ENCODE results near the gene AFF2.

The AFF2 gene

DNA sequence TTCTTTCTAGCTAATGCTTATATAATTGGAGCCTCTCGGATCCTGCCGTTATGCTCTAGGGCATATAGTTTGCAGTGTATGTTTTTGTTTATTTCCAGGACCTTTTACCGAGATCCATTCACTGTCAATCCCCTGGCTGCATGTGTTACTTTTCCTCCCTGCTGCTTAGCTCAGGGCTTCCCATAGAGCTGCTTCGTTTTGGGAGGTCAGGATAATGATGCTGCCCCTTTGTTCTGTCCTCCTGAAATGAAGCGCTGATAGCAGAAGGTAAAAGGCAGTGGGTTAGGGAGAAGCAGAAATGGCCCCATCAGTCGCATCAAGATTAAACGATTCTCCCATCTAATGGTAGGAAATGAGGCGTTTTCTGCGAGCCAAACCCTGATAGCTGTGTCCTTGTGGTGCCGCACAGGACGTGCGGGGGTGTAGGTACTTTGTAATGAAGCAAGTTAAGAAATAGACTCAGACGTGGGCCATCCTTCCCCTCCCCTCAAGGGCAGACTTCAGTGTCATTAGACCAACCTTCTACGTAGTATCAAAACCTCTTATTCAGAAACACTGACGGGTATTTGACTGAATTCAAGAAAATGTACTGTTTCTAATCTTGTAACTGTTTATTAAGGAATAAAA, 37.3 kb downstream of the AFF2 start:
- no peak for DNase-seq

DNA sequence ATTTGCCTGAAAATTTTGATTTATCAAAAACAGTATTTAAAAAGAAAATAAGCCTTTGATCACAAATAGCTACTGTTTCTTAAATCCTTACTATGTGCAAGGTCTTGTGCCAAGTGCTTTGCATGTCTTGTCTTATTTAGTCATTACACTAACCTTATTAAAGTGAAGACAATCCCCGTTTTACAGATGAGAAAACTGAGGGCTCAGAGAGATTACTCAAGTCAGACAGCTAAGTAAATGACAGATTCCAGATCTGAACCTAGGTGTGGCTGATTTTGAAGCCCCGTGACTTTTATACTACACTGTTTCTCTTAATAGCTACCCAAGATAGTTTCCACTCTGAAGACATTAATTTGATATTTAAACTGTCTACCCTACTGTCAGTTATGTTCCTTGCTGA, 38.2 kb downstream of the AFF2 start:
- no peak for DNase-seq

DNA sequence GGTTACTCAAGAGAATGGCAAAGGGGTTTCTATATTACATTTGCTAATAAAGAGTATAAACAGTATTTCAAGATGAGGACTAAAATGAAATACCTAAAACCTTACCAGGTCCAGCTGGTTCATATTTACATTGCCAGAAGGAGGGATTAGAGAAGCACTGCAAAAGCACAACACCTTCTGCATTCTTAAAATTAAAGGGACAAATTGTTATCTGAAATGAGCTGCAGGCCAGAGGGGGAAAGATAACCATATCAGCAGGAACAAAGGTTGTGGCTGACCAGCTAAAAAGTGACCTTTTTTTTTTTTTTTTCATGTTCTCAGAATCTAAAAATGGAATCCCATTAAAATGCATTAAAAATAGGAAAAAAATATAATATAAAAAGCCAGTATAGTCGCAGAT, 39.7 kb downstream of the AFF2 start:
- DNase-seq = no peak

DNA sequence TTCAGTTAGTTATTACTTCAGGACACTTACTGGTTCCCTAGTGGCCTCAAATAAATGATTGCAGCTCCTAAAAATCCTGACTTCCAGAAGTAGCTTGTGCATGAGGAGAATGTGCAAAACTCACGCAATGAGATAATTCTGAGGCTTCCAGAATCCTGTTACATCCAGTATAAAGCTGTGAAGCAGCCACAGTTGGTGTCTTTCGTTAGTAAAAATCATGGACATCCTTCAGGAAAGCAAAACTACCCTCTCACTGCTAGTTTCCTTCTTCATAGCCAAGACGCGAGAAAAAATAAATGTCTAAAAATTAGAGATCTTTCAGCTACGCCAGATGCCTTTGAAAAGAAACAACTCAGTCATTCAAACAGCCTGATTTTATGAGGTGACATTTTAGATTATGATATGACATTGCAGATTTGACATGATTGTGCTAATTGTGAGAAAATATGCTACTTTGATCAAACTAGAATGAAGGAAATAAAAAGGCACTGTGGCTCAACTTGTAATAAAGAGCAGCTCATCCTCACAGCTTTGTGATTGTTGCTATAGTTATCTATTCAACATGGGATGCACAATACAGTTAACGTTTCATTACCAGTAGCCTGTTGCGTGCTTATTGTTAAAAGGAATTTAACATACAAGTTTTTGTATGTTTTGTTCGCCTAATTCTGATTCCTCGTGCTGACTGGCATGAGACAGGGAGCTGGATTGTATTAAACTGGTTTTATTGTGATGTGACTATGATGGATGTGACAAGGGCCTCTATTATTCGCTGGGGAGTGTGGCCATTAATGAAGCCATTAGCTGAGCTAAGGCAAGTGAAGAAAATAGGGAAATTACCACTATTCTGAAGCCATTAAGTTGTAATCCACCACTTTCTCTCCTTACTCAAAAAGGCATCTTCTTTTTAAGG, 40.5 kb downstream of the AFF2 start:
- DNase-seq = no peak

DNA sequence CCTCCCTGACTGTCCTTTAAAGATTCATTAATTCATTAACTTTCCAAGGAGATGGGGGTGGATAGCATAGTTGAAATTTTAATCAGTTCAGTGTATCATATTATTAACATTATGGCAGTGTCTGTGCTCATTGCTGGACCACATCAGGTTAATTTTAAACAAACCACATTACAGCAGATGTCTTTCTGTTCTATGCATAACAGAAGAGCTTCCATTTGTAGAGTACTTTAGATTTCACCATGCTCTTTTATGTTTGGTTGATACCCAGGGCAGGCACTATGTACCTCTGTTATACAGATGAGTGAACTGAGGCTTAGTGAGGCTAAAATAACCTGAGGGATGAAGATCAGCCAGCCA, 41.1 kb downstream of the AFF2 start:
- DNase-seq = no peak

DNA sequence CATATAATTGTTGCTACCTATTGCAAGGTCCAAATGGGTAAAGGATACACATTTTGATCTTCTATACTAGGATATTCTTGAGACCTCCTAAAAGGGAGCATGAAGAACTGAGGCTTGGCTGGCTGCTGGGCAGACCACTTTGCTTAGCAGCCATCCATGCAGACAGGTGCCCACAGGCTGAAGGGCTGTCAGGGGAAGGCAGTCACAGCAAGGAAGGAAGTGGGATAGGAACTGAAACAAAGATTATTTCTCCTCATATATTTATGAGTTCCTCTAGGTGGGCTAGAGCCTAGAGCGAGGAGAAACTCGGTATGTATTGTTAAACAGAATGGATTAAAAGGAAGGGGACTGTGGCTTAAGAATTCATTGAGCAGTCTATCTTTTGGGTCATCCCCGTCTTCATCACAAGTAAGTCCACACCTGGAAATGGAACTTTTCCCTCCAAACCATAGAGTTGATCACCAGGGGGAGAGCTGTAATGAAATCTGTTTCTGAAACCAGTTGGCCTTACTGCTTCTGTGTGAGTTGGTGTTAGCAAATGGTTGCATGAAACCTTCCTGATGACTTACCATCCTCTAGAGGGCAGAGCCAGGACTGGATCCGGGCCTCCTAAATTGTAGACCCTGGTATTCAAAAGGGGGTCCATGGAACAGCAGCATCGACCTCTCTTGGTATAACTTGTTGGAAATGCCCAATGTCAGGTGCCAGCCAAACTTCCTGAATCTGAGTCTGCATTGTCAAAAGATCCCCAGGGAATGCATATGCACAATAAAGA, 42.3 kb downstream of the AFF2 start:
- no peak for DNase-seq

DNA sequence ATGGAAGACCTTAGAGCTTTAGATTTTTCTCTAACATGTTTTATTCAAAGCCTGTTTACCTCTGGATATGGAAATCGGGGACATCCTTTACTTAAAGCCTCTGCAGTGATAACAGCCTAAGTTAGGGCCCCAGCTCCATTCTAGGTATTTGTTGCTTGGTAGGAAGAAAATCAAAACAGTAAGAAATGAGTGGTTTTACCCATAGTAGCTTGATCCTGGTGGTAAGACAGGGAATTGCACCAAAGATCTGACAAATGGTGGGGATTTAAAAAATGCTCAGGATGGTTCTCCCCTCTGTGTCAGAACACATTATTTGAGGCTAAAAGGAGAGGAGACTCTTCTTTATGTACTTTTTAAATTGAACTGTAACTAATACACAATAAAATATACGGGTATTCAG, 52.4 kb downstream of the AFF2 start:
- no peak for DNase-seq

DNA sequence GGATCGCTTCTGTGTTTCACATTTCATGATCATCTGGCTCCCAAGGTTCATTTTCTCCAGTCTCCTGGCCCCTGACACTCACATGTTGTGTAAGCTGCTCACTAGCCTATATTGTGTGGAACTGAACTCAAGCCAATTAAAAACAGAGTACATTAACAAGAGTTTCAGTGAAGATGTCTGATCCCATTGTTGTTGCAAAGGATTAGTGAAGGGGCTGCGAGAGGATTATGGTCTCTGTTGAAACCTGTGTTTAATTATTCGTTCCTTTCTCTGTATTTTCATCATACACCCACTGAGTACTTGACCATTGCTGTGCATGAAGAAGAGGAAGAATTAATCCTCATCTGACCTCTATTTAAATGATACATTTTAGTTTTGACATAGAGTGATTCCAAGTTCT, 54.7 kb downstream of the AFF2 start:
- no peak for DNase-seq

DNA sequence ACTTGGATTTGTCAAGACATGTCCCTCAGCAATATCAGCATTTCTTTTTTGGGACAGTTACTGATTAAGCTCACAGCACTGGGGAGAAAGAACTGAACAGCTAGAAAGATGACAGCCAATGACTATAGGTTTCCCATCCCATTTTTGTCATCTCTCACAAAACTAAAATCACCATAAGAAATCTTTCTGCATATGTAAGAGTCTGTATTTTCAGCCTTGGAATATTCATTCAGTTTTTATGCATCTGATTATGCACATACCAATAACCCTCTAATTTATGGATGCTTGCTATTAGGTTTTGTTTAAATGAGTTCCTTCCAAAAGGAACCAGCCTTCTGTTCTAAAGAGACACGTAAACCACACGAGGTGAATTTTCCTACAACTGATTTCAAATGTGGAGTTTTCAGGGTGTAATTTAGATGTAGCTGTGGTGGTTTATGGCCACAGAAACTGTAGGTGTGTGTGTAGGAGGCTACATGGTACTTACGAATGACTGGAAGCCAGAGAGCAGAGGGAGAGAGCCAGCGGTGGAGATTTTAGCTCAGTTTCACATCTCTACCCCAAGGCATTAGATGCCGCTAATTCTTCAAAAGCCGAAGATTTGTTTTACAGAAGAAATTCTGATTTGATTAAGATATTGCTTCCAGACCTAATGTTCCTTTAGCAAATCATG, 55.3 kb downstream of the AFF2 start:
- no peak for DNase-seq

DNA sequence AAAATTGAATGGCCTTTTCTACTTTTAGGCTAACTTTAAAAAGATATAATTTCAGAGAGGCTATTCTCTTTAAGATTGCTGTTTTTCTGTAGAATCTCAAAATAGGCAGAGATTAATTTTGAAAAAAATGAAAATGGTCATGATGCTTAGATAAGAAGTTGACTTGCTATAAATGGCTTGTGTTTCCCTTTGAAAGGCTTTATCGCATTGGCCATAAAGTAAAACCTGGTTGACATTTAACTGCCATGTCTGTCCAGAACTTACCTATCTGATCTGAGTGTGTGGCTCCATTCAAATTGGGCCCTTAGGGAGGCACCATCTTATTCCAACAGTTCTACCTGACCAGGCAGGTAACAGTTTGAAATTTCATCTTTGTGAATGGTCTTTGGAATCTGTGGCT, 56.1 kb downstream of the AFF2 start:
- DNase-seq = no peak

DNA sequence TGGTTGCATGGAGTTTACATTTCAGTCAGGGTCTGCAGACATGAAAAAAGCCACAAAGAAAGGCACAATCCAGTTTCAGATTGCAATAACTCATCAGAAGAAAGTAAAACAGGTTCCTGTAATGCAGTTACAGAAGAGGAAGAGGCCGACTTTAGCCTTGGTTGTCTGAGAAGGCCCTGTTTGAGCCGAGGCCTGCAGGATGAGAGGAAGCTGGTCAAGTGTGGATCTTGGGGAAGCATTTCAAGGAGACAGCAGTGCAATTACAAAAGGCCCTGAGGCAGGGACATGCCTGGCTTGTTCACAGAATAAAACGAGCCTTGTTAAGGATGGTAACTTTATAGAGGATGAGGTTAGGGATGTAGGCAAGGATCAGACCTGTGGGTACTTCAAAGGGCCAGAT, 62.4 kb downstream of the AFF2 start:
- no peak for DNase-seq

DNA sequence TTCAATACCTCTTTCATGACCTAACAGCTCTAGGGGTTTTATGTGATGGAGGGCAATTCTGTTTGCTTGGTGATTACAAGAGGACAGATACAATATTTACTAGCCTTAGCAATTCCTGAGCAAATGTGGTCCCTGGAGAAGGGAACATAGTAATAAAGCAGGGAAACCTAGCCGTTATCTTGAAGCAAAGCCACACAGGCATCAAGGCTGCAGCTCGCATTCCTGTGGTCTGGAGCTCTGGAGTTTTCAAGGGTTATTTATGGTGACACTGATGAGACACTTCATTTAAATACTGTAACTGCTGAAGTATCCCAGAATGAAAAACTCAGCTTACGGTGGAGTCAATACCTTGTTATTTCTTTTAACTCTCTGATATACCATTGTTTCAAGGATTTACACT, 66.8 kb downstream of the AFF2 start:
- no peak for DNase-seq

DNA sequence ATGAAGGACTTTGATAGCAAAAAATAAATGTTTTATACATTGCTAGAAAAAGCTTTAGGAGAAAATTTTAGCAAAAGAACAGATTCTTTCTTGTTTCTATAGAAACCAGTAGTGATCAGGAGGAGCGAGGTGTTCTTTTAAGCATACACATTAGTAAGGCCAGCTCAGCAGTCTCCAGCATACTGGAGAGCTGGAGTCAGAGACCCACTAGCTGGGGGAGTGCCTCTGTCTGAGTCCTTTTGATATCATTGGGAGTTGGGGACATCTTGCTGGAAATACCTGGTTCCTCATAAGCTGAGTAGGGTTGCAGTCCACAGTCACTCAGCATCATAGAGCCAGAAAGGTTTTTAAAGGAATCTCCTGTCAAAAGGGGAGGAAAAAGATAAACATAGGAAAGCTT, 67.4 kb downstream of the AFF2 start:
- no peak for DNase-seq

DNA sequence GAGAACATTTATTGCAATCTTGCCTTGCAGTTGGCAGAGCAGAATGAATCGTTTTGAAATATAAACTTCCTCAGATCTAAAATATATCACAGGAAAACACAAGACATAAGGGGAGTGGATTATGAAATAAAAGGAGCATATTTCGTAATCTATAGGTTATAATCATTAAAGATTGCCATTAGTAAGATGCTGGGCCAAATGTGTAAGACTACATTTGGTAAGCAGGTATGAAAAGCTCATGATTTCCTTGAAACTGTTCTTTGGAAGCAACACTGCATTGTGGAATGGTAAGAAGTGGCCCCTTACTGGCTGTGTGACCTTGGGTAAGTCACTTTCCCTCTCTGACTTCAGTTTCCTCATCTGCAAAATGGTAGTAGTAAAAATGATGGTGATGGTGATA, 68.3 kb downstream of the AFF2 start:
- DNase-seq = no peak

DNA sequence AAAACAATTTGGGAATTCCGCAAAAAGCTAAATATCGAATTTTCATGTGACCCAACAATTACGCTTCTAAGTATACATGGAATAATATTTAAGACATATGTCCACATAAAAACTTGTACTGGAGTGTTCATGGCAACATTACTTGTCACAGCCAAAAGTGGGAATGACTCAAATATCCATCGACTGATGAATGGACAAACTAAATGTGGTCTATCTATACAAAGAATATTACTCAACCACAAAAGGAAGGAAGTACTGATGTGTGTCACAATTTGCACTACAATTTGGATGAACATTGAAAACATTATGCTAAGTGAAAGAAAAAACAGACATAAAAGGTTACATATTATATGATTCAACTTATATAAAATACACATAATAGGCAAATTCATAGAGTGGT, 71.9 kb downstream of the AFF2 start:
- DNase-seq = no peak

DNA sequence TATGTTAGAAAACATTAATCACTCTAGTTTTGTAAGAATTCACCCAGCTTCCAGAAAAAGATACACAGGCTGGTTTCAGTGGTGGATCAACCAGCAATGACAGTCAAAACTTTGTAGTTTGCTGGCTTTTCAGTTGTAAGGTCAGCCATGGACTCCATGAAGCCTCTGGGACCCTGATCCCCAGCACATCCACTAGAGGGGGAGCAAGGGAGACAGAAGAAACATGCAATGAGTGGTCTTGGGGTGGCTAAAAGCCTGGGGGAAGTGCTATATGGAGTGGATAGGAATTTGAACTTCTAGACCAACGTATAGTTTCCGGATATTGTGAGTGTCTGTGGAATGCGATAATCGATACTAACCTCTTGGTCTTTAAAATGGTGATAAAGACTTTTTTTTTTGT, 72.7 kb downstream of the AFF2 start:
- DNase-seq = no peak

DNA sequence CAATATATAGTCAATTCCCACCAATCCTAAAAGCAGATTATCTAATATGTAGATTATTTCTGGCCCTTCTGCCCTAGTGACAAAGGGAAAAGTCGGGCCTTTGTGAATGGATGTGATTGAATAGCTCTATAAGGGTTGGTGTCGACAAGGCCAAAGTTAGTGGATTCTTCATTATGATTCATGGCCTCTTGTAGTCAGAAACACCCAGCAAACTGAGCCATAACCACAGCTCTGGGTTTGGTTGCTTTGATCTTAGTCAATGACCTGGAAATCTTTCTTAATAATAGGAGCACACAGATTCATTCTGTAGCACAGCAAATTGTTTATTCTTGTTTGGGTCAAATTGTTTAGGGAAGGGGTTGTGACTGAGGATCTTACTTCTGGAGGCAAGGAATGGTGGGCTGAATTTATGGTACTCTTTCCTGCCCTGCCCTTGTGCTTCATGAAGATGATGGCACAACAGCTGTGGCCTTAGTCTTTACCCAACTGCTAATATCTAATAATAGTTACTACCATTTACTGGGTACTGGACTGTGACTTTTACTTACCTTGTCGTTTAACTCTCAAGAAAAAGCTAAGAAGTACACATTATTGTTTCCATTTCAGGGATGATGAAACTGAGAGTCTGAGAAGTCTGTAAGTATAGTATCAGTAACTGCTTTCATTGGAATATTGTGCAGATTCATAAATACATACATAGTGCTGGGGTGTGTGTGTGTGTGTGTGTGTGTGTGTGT, 74.0 kb downstream of the AFF2 start:
- DNase-seq = no peak

DNA sequence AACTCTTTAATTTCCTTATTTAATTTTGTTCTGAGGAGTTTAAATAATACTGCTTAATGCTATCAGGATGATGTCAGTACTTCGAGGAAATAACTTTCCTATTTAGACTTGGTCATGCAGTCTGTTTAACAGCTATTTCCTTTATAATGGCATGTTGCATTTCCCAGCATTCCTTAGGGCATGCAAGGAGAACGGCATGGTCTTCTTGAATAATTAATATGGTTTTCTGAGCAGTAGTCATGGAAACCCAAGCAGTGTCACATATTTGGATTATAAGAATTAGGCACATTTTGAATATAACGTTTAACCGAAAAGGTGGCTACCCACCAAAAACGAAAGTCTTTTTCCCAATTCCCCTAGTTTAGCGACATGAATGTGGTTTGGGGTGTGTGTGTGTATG, 76.0 kb downstream of the AFF2 start:
- no peak for DNase-seq

DNA sequence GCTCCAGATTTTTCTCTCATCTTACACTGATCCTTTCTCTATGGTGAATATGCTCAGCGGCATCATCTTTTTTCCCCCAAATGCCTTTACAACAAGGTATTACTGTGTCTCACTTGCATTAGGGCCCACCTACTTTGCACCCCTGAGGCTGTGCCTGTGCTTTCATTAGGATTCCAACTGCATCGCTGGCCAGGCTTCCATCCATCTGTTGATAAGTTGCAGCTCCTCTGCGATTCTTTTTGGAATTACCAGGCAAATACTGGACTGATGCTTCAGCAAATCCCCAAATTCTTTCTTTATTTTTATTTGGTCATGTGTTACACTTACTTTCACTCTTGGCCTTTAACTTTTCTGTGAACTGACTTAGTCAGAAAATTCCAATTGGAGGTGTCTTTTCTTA, 77.3 kb downstream of the AFF2 start:
- DNase-seq = no peak

DNA sequence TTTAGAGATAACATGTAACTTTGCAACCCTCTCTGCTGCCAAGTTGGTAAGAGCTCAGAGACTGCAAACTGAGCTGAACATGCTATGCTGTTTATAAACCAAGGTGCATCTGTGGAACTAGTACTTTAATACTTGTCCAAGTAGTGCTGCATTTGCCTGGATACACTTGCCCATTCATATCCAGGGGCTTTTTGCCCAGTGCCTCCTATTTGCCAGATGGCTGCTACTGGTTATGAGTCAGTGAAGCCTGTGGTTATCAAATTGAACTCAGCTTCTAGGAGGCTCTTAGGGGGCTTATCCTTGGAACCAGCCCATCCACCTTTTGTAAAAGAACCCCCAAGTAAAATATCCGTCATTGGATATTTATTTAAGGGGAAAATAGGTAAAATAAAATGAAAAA, 79.6 kb downstream of the AFF2 start:
- no peak for DNase-seq

DNA sequence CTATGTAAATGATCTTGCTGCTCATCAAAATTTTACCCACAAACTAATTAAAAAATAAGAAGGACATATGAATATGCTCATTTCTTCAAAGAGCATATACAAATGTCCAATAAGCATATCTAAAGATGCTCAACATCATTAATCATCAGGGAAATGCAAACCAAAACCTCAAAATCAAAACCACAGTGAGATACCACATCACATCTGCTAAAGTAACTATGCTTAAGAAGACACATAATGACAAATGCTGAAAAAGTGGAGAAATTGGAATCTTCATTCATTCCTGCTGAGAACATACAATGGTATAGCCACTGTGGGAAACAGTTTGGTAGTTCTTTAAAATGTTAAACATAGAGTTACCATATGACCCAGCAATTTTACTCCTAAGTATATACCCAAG, 81.9 kb downstream of the AFF2 start:
- DNase-seq = no peak

DNA sequence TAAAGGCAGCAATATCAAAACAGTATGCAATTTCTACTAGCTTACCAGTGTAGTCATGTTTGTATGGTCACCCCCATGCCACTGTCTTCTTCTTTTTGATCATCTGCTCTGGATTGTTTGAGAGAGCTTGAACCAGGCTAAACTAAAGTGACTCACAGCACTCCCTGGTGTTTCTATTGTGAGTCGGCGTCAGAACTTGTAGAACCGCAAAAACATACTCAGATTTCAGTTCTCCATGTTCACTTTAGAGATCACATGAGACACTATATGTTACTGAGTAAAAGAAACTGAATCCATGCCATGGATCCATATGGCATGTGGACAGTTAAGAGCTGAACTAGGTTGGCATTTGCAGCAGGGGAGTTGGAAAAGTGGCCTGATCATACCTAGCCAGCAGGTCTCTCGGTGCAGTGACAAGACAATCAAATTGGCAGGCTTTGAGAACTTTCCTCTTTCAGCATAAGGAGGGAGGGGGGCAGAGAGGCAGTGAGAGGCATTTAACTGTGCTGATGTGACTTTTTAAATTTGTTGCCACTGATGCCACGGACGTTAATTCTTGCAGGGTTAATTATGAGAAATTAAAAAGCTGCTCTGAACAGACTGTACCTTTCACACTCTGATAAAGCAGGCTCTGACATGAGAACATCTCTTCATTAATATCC, 88.4 kb downstream of the AFF2 start:
- DNase-seq = no peak

Measured in activated CD4-positive, alpha-beta T cell treated with anti-CD3 and anti-CD28 coated beads, Interleukin-2, amount 50 U/mL, for 4 hours (primary cell).